Liver (tissue), 3 donors: Measurements from ENCODE around the gene TCF25.

ENCODE experiments used
- CTCF ChIP-seq: fragments of 150-350 bp; IDR thresholded peaks from 2 replicates; pipeline ENCODE4 v1.5.1; 2017; ENCODE audit warnings: improper control_type of control experiment, low read depth, low read length; ENCODE audit not compliant: missing input control
- EGR1 ChIP-seq, 2 donors: IDR thresholded peaks; 2 replicates each; pipeline ENCODE4 v1.6.1; 2016 to 2018; ENCODE audit warnings: antibody characterized with exemption in 2 of 2, low read depth in 2 of 2
- JUND ChIP-seq, 2 donors: IDR thresholded peaks; 2 replicates each; pipeline ENCODE4 v1.6.1; 2016; ENCODE audit warnings: antibody characterized with exemption in 2 of 2
- MAX ChIP-seq: IDR thresholded peaks from 2 replicates; pipeline ENCODE4 v1.6.1; 2016; ENCODE audit warnings: antibody characterized with exemption
- NR2F2 ChIP-seq: IDR thresholded peaks from 2 replicates; pipeline ENCODE4 v1.6.1; 2016; ENCODE audit warnings: antibody characterized with exemption
- RAD21 ChIP-seq, 2 donors: IDR thresholded peaks; 2 replicates each; pipeline ENCODE4 v1.6.1; 2016; ENCODE audit warnings: antibody characterized with exemption in 2 of 2, mild to moderate bottlenecking in 2 of 2
- RXRA ChIP-seq, 2 donors: IDR thresholded peaks; 2 replicates each; pipeline ENCODE4 v1.6.1; 2017 to 2018; ENCODE audit warnings: antibody characterized with exemption in 2 of 2, mild to moderate bottlenecking in 1 of 2
- TAF1 ChIP-seq: conservative IDR thresholded peaks from 2 replicates; pipeline ENCODE4 v1.6.1; 2016; ENCODE audit warnings: antibody characterized with exemption, mild to moderate bottlenecking
- YY1 ChIP-seq: IDR thresholded peaks from 2 replicates; pipeline ENCODE4 v1.6.1; 2016; ENCODE audit warnings: antibody characterized with exemption, mild to moderate bottlenecking
- ZBTB33 ChIP-seq: IDR thresholded peaks from 2 replicates; pipeline ENCODE4 v1.6.1; 2016; ENCODE audit warnings: antibody characterized with exemption
- TF ChIP-seq, protein P1 (sequence below): IDR thresholded peaks from 2 replicates; pipeline ENCODE4 v1.6.1; 2016; ENCODE audit warnings: antibody characterized with exemption, mild to moderate bottlenecking
- TF ChIP-seq, protein P2 (sequence below): IDR thresholded peaks from 2 replicates; pipeline ENCODE4 v1.6.1; 2016; ENCODE audit warnings: antibody characterized with exemption
- donor health status: healthy.
- donor health status: healthy.

GRCh38 chr16:89837014-89837546 is 36.3 kb upstream of the TCF25 start:
- no peak for TF ChIP-seq CTCF
- no peak for TF ChIP-seq JUND (IDR thresholded peaks at IDR 0.05)
- TF ChIP-seq TAF1, result no peak
- TF ChIP-seq ZBTB33, result no peak
- TF ChIP-seq, protein P1, sequence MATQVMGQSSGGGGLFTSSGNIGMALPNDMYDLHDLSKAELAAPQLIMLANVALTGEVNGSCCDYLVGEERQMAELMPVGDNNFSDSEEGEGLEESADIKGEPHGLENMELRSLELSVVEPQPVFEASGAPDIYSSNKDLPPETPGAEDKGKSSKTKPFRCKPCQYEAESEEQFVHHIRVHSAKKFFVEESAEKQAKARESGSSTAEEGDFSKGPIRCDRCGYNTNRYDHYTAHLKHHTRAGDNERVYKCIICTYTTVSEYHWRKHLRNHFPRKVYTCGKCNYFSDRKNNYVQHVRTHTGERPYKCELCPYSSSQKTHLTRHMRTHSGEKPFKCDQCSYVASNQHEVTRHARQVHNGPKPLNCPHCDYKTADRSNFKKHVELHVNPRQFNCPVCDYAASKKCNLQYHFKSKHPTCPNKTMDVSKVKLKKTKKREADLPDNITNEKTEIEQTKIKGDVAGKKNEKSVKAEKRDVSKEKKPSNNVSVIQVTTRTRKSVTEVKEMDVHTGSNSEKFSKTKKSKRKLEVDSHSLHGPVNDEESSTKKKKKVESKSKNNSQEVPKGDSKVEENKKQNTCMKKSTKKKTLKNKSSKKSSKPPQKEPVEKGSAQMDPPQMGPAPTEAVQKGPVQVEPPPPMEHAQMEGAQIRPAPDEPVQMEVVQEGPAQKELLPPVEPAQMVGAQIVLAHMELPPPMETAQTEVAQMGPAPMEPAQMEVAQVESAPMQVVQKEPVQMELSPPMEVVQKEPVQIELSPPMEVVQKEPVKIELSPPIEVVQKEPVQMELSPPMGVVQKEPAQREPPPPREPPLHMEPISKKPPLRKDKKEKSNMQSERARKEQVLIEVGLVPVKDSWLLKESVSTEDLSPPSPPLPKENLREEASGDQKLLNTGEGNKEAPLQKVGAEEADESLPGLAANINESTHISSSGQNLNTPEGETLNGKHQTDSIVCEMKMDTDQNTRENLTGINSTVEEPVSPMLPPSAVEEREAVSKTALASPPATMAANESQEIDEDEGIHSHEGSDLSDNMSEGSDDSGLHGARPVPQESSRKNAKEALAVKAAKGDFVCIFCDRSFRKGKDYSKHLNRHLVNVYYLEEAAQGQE, result no peak
- no peak for TF ChIP-seq NR2F2
- no peak for TF ChIP-seq EGR1 (IDR thresholded peaks at IDR 0.05; ENCODE audit: low read depth in 2 of 2)
- no peak for TF ChIP-seq RAD21 (IDR thresholded peaks at IDR 0.05)
- TF ChIP-seq, protein P2, sequence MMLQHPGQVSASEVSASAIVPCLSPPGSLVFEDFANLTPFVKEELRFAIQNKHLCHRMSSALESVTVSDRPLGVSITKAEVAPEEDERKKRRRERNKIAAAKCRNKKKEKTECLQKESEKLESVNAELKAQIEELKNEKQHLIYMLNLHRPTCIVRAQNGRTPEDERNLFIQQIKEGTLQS, result no peak
- TF ChIP-seq MAX, result no peak
- TF ChIP-seq YY1, result no peak
- TF ChIP-seq RXRA (IDR thresholded peaks at IDR 0.05), result no peak
